Suprapubic skin (tissue), 4 donors: ENCODE measurements around the gene AMBRA1. TPM values are rescaled to one million over a fixed set of nuclear protein-coding genes. Genes with fewer than 3 reads are reported as not detected.

Experiments used
- DNase-seq, 2 donors: peaks; one replicate each; pipeline ENCODE4 v3.0.0-alpha.2; 2019; ENCODE audit warnings: low spot score in 2 of 2
- H3K27ac ChIP-seq: fragments of 200-600 bp; sonication (generic); one replicate; pipeline ENCODE4 v1.5.1; 2019
- H3K27me3 ChIP-seq: fragments of 200-600 bp; sonication (generic); one replicate; pipeline ENCODE4 v1.5.1; 2019
- H3K36me3 ChIP-seq: fragments of 200-600 bp; sonication (generic); one replicate; pipeline ENCODE4 v1.5.1; 2019
- H3K4me1 ChIP-seq: fragments of 200-600 bp; sonication (generic); one replicate; pipeline ENCODE4 v1.5.1; 2019
- H3K4me3 ChIP-seq: fragments of 200-600 bp; sonication (generic); one replicate; pipeline ENCODE4 v1.5.1; 2019; ENCODE audit warnings: mild to moderate bottlenecking
- H3K9me3 ChIP-seq: fragments of 200-600 bp; sonication (generic); one replicate; pipeline ENCODE4 v1.5.1; 2019
- EP300 ChIP-seq: sonication (generic); formaldehyde crosslinking; IDR thresholded peaks from one replicate; pipeline ENCODE4 v1.6.1; 2017; ENCODE audit warnings: antibody characterized with exemption
- POLR2A ChIP-seq, 2 donors: fragments of 450-650 bp; IDR thresholded peaks; one replicate each; pipeline ENCODE4 v1.6.1; 2017; ENCODE audit warnings: antibody characterized with exemption in 2 of 2, mild to moderate bottlenecking in 2 of 2, moderate library complexity in 2 of 2
- POLR2AphosphoS5 ChIP-seq, 3 donors: sonication (generic); formaldehyde crosslinking; IDR thresholded peaks; one replicate each; pipeline ENCODE4 v1.6.1; 2017; ENCODE audit warnings: antibody characterized with exemption in 3 of 3
- WGBS: methylation state at CpG from one replicate; pipeline ENCODE4 v1.1.5; 2018; 5-methylcytosine and 5-hydroxymethylcytosine counted together
- total RNA-seq, 4 donors: library from RNA; depleted of rRNA; stranded (reverse); fragments of >200 nt; gene quantifications; one replicate each; pipeline ENCODE4 v1.1.0, GENCODE V29; 2016
- TF ChIP-seq, protein P1 (sequence below), 2 donors: fragments of 200-600 bp in 1 of 2; fragments of 450-650 bp in 1 of 2; sonication (generic) in 1 of 2; IDR thresholded peaks; one replicate each; pipeline ENCODE4 v1.5.1; 2016 to 2019; ENCODE audit warnings: antibody characterized with exemption in 2 of 2, mild to moderate bottlenecking in 1 of 2, moderate library complexity in 1 of 2

Gene AMBRA1
- total RNA-seq, 4 donors from 2014 or later = 38.6 to 63.2 (median 45.6) TPM

DNA sequence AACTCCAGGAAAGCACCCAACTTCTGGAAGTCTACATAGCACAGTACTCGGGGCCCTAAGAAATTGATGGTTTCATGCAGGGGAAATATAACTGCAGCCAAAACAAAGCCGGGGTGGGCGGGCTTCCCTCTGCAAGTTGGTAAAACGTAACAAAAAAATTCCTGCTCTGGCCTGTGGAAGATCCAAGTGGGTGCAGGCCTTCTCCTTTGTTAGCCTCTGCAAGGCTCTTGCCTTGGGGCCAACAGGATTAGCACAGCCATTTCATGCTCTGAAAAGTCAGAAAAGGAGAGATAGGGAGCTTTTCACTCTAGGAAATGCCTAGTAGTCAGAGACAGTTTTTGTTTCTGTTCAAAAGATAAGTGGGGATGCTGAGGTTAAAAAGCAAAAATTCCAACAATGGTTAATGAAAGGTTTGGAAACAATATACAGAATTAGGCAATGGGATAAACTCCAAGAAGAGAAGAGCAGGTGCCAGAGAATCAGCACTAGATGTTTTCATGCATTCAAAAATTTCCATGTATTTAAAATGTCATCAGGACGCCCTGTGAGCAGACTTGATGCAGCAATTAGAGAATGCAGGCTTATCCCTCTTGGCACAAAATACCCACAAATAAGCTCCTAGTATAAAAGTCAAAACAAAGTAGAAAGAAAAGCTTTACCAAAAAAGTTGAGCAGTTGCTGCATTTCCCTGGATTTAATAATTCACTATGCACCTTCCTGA, 130.0 kb downstream of the AMBRA1 start:
- DNase-seq = no peak
- WGBS = 78% methylated on average over 5 of the region's 5 CpGs
- no peak overlapping the region for H3K27ac ChIP-seq
- no peak overlapping the region for H3K4me3 ChIP-seq
- no peaks in the 10 kb centered on the region for H3K27me3 ChIP-seq
- no peaks in the 10 kb centered on the region for H3K9me3 ChIP-seq
- no peaks in the 10 kb centered on the region for H3K4me1 ChIP-seq
- H3K36me3 ChIP-seq = peaks cover 4% of the 10 kb centered on the region
- TF ChIP-seq EP300 = no peak
- TF ChIP-seq POLR2AphosphoS5 (IDR thresholded peaks at IDR 0.05) = no peak
- no peak for TF ChIP-seq POLR2A (IDR thresholded peaks at IDR 0.05)
- TF ChIP-seq, protein P1, sequence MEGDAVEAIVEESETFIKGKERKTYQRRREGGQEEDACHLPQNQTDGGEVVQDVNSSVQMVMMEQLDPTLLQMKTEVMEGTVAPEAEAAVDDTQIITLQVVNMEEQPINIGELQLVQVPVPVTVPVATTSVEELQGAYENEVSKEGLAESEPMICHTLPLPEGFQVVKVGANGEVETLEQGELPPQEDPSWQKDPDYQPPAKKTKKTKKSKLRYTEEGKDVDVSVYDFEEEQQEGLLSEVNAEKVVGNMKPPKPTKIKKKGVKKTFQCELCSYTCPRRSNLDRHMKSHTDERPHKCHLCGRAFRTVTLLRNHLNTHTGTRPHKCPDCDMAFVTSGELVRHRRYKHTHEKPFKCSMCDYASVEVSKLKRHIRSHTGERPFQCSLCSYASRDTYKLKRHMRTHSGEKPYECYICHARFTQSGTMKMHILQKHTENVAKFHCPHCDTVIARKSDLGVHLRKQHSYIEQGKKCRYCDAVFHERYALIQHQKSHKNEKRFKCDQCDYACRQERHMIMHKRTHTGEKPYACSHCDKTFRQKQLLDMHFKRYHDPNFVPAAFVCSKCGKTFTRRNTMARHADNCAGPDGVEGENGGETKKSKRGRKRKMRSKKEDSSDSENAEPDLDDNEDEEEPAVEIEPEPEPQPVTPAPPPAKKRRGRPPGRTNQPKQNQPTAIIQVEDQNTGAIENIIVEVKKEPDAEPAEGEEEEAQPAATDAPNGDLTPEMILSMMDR (IDR thresholded peaks at IDR 0.05) = no peak

DNA sequence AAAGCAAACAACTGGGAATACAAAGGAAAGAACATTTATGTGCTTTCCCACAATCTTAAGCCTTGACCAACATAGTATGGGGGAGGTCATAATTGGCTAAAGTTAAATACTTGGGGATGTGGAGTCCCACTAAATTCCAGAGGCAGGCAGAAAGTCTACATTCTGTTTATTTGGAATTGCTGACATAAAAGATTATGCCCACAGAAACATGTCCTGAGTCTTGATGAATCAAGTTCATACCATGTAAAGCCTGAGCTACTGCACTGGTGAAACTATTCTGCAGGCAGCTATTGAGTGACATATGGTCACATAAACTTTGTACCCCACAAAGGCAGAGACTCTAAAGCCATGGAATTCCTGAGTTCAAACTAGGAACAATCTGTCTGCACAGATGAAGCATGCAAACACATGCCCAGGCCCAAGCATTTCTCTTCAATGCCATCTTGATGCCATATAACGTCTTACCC, 132.3 kb downstream of the AMBRA1 start:
- Histone ChIP-seq H3K36me3 (no peaks in the 10 kb centered on the region), H3K27ac (no peak overlapping the region), H3K9me3 (no peaks in the 10 kb centered on the region), H3K4me1 (peaks cover 11% of the 10 kb centered on the region), H3K27me3 (no peaks in the 10 kb centered on the region), H3K4me3 (no peak overlapping the region)
- 56% methylated on average over 1 of the region's 1 CpG for WGBS
- DNase-seq = no peak
- TF ChIP-seq, protein P1 (IDR thresholded peaks at IDR 0.05) = no peak
- TF ChIP-seq EP300 (no peak), POLR2AphosphoS5 (IDR thresholded peaks at IDR 0.05) (no peak), POLR2A (IDR thresholded peaks at IDR 0.05) (no peak)

DNA sequence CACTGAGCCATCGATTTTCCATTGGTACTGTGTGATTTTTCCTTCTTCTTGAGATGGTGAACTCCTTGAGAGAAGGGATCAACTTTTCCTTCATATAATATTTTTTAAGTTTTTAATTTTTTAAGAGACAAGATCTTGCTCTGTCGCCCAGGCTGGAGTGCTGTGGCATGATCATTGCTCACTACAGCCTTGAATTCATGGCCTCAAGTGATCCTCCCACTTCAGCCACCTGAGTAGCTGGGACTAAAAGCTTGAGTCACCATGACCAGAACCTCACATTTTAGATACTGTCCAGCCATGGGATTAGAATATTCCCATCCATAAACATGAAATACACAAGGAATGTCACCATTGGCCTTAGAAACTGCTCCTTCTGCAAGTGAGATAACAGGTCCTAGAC, 135.3 kb downstream of the AMBRA1 start:
- Histone ChIP-seq H3K4me1 (peaks cover 11% of the 10 kb centered on the region), H3K36me3 (no peaks in the 10 kb centered on the region), H3K27me3 (no peaks in the 10 kb centered on the region), H3K9me3 (no peaks in the 10 kb centered on the region), H3K27ac (no peak overlapping the region), H3K4me3 (no peak overlapping the region)
- no peak for DNase-seq
- WGBS = 95% methylated on average over 2 of the region's 2 CpGs
- TF ChIP-seq POLR2AphosphoS5 (IDR thresholded peaks at IDR 0.05) (no peak), POLR2A (IDR thresholded peaks at IDR 0.05) (no peak), EP300 (no peak)
- TF ChIP-seq, protein P1 (IDR thresholded peaks at IDR 0.05) = no peak

DNA sequence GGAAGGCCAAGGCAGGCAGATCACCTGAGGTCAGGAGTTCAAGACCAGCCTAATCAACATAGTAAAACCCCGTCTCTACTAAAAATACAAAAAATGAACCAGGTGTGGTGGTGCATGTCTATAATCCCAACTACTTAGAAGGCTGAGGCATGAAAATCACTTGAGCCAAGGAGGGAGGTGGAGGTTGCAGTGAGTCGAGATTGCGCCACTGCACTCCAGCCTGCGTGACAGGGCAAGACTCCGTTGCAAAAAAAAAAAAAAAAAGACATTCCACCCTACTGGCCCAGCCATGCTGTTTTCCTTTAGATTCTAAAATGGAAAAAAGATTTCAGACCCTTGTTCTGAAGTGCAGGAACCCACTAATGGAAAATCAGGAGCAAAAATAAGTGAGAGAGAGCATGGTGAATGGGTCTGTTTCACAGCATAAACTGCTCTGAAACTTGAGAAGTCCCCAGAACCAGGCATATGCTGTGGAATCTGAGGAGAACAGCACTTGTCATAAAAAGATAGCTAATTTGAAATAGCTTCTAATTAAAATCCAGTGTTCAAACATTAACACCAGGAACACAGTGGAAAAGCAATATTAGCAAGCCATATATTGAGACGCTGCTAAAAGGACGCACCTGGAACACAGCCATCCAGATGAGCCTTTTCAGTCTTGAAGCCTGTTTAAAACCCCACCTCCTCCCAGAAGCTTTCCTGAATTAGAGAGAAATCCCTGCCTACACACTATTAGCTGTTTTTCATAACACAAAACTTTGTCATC, 136.0 kb downstream of the AMBRA1 start:
- TF ChIP-seq EP300 (no peak), POLR2A (IDR thresholded peaks at IDR 0.05) (no peak), POLR2AphosphoS5 (IDR thresholded peaks at IDR 0.05) (no peak)
- TF ChIP-seq, protein P1 (IDR thresholded peaks at IDR 0.05) = no peak
- Histone ChIP-seq H3K4me3 (no peak overlapping the region), H3K27ac (no peak overlapping the region), H3K9me3 (no peaks in the 10 kb centered on the region), H3K36me3 (no peaks in the 10 kb centered on the region), H3K27me3 (no peaks in the 10 kb centered on the region), H3K4me1 (peaks cover 11% of the 10 kb centered on the region)
- DNase-seq = no peak
- 52% methylated on average over 7 of the region's 7 CpGs for WGBS

DNA sequence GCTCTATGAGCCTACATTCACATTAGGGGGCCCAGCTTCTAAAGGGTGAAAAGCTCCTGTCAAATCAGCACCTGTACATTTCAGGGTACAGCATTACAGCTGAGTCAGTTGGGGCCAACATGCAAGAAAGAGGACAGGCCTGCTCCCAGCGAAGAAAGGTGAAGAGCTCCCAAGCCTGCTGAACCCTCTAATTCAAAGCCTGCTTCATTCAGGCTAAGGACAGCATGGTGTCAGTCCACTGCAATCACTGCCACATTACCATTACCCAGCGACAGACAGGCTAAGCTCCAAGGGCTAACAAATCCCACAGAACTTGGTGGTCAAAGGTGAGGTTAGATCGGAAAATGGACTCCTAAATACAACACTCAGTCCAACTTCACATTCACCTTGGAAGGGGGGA, 136.8 kb downstream of the AMBRA1 start:
- no peak overlapping the region for H3K27ac ChIP-seq
- WGBS = 91% methylated on average over 3 of the region's 3 CpGs
- H3K36me3 ChIP-seq = no peaks in the 10 kb centered on the region
- H3K27me3 ChIP-seq = no peaks in the 10 kb centered on the region
- no peak for DNase-seq
- TF ChIP-seq, protein P1 (IDR thresholded peaks at IDR 0.05) = no peak
- no peak for TF ChIP-seq POLR2AphosphoS5 (IDR thresholded peaks at IDR 0.05)
- TF ChIP-seq EP300 = no peak
- TF ChIP-seq POLR2A (IDR thresholded peaks at IDR 0.05) = no peak
- peaks cover 11% of the 10 kb centered on the region for H3K4me1 ChIP-seq
- no peaks in the 10 kb centered on the region for H3K9me3 ChIP-seq
- no peak overlapping the region for H3K4me3 ChIP-seq
